Skin of body (tissue), 2 donors: ENCODE data around the gene GRIN2C. TPM values are rescaled to one million over a fixed set of nuclear protein-coding genes. Genes with fewer than 3 reads are reported as not detected.
"Not testable (repeated sequence)": the region's sequence is repeated elsewhere in the genome, so short reads cannot be mapped to it uniquely, and the experiment has no call there.

Source experiments
- DNase-seq: peaks from one replicate; lab custom pipeline; 2025; lab: John Stamatoyannopoulos, UW
- total RNA-seq: library from RNA; depleted of rRNA; stranded (reverse); fragments of >200 nt; gene quantifications from one replicate; pipeline ENCODE4 v1.2.3, GENCODE V29; 2014

Gene GRIN2C
- total RNA-seq, 1 donor from 2014 or later, result 0.69 TPM

DNA sequence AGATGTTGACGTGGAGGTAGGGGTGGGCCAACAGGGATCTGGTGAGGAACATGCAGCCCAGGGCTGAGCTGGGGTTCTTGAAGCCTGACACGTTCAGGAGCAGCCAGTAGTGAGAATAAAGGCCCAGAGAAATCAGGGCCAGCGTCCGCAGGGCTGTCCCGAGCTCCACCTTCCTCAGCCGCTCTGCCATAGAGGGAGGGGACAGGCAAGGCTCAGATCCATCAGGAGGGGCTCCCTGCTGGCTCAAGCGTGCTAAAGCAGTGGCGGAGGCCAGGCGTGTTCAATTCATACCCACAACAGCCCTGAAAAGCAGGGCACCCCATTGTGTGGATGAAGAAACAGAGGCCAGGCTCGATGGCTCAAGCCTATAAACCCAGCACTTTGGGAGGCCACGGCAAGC is 21.4 kb upstream of the GRIN2C start:
- no peak for DNase-seq

DNA sequence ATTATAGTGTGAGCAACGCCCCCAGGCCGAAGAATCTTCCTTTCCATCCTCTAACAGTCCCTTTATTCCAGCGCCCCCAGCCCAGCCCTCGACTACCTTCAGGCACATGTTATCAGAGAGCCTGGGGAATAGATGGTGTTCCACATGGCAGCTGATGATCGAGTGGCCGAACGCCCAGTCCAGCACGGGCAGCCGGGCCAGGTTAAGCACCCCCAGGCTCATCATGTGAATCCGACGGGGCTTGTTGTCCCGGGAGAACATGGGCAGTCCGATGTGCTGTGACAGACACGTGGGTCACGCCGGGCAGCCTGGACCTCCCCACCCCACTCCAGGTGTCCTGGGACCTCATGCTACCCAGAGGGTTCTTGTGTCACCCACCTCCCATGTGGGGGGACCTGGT is 19.6 kb upstream of the GRIN2C start:
- no peak for DNase-seq

DNA sequence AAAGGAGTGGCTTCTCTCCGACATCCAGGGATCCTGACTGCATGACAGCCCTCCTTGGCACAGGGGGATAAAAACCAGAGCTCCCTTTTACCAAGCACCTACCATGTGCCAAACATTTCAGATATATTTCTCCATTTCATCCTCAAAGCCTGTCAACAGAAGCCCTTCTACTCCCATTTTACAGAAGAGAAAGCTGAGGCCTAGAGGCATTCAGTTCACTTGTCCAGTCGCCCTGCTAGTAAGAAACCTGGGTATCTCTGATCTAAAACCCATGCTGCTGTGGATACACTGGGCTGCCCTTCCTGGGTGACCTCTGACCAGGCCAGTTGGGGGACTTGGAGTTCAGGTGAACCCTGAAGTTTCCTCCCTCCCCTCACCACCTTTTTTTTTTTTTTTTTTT is 19.0 kb upstream of the GRIN2C start:
- DNase-seq, result no peak

DNA sequence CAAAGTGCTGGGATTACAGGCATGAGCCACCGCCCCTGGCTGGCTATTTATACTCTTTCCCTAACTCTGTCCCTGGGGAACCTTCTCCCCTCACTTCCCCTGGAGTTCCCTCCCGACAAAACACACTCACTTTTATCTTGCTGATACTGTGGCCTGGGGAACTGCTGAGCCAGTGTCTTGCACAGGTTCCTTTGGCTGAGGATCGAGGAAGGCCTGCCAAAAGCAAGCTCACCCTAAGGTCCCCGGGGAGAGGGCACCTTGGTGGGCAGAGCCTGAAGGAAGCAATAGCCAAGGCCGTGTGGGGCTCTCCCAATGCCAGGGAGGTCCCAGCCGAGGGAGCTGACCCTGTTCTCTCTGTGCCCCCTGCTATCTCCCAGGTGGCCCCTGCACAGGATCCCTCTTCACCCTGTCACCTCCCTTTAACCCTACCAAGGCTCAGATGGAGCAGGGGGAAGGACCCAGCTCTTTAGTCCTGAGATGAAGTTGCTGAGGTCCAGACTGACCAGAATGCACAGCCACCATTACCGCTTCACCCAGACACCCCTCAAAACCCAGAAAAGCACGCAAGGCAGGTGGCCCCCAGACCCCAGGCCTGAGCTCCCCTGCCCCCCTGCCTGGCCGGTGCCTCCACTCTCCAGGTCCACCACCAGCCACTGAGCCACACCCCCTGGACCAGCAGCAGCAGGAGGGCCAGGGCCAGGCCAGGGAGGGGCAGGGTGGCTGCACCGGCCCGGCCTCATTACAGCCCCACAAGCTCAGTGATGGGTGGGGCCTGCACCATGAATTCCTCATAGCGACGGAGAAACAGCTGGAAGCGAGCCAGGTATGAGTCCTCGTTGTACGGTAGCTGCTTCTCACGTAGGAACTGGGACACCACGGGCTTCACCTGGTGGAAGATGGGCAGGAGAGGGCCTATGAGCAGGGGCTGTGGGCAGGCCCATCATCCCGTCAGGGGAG is 18.2 kb upstream of the GRIN2C start:
- no peak for DNase-seq

DNA sequence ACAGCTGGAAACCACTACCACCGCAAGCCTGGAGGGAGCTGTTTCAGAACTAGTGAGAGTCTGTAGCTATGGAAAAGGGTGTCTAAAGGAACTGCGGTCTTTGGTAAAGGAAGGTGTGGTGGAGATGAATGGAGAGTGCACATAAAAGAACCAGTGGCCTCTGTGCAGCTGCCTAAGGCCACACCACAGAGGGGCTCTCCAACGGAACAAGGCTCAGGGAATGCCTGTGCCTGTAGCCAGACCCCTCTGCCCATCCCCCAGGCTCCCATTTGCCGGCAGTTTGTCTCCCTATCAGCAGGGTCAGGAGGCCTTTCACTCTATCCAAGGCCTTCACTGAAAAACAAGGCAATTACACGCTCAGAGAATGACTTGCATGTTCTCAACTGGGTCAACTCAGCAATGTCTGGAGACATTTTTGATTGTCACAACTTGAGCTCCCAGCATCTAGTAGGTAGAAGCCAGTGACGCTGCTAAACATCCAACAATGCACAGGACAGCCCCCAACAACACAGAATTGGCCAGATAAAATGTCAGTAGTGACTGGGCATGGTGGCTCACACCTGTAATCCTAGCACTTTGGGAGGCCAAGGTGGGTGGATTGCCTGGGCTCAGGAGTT is 16.4 kb upstream of the GRIN2C start:
- no peak for DNase-seq

DNA sequence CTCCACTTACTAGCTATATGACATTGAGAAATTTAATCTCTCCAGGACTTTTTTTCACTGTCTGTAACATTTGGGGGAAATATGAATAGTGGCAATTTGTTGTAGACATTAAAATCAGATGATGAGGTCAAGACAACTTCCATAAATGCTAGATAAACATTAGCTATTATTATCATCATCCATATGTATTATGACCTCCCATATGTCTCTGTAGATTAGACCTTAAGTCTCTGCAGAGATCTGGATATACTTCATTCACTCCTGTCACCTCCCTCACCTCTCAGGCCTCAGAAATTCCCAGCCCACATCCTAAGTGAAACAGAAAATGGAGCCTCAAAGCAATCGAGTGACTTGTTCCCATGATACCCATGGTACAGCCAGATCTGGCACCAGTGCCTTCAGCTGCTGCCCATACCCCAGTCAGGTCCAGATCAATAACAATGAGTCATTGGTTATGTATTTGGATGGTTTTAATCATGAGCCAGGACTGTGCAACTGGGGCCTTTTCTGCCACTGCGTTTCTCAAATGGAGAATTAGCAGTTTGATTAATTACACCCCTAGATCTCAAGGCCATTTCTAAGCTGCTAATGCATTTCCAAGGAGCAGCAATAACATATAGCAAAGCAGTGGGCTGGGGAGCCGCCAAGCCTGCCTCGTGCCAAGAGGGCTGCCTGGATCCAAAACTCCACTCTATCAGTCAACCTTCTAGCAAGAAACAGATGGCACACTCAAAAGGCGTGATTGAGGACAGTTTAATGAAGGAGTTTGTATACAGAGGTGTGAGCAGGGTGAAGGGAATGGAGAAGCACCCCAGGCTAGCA is 15.7 kb upstream of the GRIN2C start:
- DNase-seq, result no peak

DNA sequence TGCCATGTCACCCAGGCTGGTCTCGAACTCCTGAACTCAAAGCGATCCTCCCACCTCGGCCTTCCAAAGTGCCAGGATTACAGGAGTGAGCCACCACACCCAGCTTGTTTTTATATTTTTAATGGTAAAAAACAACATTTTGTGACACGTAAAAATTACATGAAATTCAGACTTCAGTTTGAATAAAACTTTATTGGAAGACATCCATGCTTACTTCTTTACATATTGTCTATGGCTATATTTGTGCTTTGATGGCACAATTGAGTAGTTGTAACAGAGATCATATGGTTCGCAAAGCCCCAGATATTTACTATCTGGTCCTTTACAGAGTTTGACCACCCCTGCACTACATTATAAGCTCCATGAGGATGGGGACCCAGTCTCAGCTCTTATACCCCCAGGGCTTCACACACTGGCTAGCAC is 14.9 kb upstream of the GRIN2C start:
- DNase-seq, result no peak

DNA sequence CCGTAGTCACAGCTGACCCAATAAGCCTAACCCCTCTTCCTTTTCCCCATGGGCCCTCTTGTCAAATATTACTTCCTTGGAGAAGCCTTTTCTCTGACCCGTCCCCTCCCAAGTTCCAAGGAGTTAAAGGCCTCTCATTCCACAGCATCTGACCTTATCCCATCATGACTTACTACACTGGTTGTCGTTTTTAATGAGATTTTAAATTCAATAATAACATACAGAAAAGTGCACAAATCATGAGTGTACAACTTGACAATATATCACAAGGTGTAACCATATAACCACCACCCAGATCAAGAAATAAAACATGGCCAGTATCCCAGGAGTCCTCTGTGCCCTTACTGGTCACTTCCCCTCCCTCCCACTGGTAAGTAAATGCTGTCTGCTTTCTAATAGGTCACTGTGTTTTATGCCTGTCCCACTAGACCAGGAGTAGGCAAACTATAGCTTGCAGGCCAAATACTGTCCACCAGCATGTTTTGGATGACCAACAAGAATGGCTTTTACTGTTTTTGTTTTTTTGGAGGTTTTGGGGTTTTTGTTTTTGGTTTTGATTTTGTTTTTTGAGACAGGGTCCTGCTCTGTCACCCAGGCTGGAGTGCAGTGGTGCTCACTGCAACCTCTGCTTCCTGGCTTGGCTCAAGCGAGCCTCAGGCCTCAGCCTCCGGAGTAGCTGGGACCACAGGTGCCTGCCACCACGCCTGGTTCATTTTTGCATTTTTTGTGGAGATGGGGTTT is 14.4 kb upstream of the GRIN2C start:
- no peak for DNase-seq

DNA sequence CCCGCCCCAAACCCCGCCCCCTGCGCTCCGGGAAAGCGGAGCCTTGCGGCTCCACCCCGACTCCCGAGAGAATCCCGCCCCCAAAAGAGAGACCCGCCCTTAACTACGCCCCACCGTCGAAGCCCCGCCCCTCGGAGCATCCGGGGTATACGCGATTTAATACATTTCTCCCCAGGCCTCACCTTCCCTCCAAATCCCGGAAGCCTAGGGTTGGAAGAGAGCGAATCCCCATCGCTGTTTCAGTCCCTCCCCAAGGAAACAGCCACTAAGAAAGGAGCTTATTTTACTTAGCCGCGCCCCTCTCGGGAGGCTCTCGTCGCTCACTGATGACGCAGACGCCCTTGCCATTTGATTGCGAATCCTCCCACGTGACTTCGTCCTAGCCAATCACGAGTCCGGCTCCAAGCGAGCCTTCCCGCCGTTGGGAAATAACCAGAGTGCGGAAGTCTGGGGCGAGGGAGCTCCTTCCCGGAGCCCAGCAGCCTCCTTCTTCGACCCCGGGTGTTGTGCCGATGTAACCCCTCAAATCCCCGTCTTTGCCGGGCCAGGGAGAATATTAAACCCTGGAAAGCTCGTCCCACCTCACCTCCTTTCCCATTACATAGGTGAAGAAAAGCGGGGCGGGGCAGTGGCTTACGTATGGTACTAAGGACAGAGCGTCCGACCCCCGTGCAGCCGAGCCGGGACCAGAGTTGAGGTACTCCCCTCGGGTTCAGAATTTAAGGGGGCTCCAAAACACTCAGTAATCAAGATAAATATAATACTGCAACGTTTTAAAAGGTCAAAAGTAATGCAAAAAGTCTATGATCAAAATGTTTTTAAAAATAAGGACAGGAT is 13.6 kb upstream of the GRIN2C start:
- peak; percentile 100 for DNase-seq

DNA sequence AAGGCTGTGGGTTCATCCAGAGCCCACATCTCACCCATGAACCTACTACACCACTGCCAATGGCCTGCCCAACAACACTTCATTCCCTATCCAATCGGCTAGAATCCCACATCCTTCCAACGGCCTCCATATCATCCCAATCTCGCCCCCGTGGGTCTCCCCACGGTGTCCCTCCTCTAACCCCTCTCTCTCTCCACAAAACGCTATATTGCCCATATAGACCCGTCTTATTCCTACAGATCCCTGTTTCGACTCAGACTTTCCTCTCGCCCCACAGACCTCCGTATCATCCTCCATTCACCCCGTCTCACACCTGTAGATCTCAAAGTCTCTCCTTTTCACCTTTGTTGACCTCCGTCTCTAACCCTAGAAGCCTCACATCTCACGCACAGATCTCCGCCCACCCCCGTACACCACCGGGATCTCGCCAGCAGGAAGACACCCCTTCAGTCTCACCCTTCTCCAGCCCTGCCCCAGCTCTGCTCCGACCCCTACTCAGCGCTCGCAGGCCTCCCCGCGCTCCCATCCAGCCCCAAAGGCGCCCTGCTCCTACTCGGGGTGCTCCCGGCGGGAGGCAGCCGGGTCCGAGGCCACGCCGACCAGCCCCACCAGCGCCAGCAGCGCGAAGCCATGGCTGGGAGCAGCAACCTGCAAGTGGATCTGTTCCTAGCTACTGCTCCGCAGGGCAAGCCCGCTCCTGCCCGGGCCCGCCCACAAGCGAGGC is 12.8 kb upstream of the GRIN2C start, which contains the start of gene FDXR:
FDXR (minus strand) TSS at position 682 of the 724 bp plus-strand sequence; CDS start at position 632, 50 bp downstream.
- no peak for DNase-seq

DNA sequence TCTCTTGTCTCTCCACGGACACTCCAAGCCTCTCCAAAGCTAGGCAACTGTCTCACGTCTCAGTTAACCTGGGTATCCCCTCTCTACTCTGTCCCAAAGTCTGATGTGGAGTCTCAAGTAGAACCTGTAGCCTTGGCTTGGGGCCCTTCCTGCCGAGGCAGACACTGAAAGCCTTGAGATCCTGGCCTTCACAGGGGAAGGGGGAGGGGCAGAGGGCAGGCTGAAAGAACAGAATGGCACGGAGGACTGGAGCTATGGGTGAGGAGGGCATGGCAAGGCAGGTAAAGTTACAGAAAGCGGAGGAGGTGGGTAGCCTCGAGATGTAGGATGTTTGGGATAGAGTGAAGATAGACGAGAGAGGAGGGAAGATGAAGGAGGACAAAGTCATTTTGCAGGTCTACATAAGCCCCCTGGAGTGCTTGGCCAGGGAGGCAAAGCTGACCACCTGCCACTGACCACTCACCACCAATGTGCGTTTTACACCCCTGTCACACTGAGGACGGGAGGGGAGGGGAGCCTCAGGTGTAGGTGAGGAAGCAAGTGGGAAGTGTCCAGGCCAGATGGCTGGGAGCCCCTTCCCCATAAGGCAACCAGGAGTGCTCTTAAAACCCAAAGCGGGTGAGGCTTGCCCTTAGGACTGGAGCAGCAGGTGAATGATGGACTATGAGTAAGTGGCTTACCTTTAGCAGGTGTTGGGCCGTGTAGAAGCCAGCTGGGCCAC is 11.8 kb upstream of the GRIN2C start:
- no peak for DNase-seq

DNA sequence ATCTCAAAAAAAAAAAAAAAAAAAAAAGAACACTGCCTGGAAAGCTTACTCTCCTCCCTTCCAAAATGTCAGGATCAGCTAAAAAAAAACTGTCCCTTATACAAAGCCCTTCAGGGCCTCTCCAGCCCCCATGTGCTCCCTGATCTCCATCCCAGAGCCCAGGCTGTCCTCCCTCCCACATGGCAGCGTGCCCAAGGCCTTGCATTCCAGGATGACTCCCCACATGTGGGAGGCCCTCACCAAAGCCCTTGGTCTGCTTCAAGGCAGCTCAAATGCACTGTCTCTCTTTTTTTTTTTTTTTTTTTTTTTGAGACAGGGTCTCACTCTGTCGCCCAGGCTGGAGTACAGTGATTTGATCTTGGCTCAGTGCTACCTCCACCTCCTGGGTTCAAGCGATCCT is 10.8 kb upstream of the GRIN2C start:
- no peak for DNase-seq

DNA sequence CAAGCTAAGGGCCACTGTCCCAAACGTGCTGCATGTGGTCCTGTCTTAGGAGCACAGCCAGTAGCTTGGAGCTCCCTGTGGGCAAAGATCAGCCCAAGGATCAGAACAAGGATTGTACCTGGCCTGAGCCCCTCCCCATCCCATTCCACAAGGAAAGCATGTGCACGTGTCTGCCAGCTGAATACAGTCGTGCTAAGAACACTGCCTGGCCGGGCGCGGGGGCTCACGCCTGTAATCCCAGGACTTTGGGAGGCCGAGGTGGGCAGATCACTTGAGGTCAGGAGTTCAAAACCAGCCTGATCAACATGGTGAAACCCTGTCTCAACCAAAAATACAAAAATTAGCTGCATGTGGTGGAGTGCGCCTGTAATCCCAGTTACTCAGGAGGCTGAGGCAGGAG is 10.3 kb upstream of the GRIN2C start:
- not testable (repeated sequence) for DNase-seq

DNA sequence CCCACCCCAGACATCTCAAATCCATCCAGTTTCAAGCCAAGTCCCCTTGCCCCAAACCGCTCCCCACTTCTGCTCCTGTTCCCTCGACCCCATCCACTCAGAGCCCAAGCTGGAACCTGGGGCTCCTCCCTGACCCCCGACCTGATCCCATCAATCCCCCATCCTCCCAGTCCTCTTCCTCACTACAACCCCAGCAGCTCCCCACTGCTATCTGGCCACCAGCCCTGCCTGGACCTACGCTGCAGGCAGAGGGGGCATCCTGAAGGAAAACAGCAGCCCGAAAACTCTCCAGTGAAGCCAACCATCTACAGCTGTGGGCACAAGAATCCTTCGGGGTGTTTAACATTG is 9.2 kb upstream of the GRIN2C start:
- no peak for DNase-seq

DNA sequence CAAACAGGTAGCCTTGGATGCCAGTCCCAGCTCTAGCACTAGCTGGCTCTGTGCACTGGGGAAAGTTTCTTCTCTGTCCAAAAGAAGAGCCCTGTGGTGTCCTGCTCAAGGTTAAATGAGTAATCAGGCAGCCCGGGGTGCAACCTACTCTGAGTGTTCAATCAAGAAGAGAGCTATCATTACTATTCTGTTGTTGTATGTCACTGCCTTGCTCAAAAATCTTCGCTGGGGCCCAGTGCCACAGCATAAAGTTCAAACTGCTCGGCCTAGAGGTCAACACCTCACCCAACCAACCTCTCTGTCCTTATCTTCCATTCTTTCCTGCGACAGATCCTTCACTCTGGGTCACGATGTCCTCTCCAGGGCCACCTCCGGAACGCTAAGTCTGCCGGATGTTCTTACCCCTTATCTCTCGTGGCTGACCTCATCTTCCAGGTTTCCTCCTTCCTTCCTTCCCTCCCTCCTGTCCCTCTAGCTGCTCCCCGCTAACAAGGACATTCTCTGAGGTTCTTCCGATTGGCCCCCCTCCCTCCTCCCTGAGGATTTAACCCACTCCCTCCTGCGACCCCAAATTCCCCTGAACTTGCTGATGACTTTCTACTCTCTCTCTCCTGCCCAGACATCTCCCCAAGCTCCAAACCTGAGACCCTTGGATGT is 8.7 kb upstream of the GRIN2C start:
- DNase-seq, result no peak

DNA sequence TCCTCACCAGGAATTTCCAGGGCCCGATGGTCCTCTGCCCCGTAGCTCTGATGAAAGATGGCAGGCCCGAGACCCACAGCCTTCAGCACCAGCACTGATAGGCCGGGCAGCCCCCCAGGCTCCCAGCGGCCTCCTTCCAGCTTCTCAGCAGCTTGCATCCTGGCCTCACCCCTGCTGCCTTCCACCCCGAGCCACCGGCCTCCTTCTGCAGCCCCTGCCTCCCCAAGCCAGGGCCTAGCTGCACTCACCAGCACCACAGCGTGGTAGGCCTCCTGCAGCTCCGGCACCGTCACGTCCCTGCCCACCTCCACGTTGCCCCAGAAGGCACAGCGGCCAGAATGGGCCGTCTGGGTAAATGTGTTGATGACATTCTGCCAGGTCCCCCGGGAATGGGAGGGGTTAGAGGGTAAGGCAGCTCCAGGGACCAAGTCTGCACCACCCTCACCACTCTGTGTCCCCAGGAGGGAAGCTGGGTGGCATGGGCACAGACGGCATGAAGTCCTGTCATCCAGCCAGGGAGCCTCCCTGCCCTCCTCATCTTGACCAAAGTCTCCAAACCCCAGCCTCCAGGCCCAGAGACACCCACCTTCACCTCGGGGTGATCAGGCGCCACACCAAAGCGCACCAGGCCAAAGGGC is 6.6 kb upstream of the GRIN2C start:
- no peak for DNase-seq

DNA sequence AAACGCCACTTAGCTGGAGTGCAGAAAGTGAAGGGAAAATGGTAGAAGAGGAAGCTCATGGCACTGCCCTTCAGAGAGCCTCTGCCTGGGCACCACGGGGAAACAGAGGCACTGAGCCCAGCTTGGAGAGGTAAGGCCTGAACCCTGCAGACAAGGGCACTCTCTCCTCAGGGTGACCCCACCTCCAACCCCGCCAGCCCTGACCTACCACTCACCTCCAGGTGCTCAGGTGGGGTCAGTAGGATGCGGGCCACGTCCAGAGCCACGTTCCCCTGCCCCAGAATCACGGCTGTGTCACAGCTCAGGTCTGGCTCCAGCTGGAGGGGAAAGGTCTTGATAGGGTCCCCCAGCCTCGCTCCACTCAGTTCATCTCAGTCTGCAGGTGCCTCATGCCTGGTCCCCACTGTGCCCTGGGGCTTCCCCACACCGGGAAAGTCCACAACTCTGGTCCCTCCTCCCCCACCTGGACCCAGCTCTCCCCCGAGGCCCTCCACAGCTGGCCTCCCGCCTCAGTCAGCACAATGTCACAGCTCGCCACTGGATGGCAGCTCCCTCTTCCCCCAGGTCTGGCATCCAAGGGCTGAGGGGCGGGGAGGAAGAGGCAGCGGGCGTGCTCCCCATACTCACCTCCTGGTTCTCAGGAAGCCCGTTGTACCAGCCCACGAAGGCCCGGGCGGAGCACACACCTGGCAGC is 6.0 kb upstream of the GRIN2C start:
- DNase-seq, result no peak
